Activated CD4-positive, alpha-beta T cell treated with anti-CD3 and anti-CD28 coated beads for 36 hours (primary cell): Measurements from ENCODE around the gene FCHSD2. TPM values are rescaled to one million over a fixed set of nuclear protein-coding genes. Genes with fewer than 3 reads are reported as not detected.

ENCODE experiments used
- ATAC-seq: fragments of 200-7000 bp; cut with Tn5 transposase; one replicate; pipeline ENCODE4 v1.10.0; 2021; ENCODE audit warnings: mild to moderate bottlenecking, moderate library complexity
- CTCF ChIA-PET: fragments of 350-600 bp; sonication (Branson Sonifier 250); formaldehyde crosslinking; loops from one replicate; lab custom pipeline; 2021; ENCODE audit warnings: antibody characterized with exemption; lab: Charles Lee
- POLR2A ChIA-PET: fragments of 350-600 bp; sonication (Branson Sonifier 250); formaldehyde crosslinking; loops from one replicate; lab custom pipeline; 2021; ENCODE audit warnings: antibody characterized with exemption, inconsistent platforms; lab: Charles Lee
- DNase-seq: peaks from one replicate; pipeline ENCODE4 v3.0.0-alpha.2; 2020
- H3K27ac Mint-ChIP-seq: one replicate; pipeline ENCODE4 v1.8.0; 2021; ENCODE audit warnings: mixed read lengths
- H3K27me3 Mint-ChIP-seq: one replicate; pipeline ENCODE4 v1.8.0; 2021; ENCODE audit warnings: mixed read lengths
- H3K36me3 Mint-ChIP-seq: one replicate; pipeline ENCODE4 v1.8.0; 2021; ENCODE audit warnings: low read depth, mixed read lengths
- H3K4me1 Mint-ChIP-seq: one replicate; pipeline ENCODE4 v1.8.0; 2021; ENCODE audit warnings: mixed read lengths
- H3K4me3 Mint-ChIP-seq: one replicate; pipeline ENCODE4 v1.8.0; 2021; ENCODE audit warnings: mild to moderate bottlenecking, moderate library complexity, mixed read lengths
- H3K9me3 Mint-ChIP-seq: one replicate; pipeline ENCODE4 v1.8.0; 2021; ENCODE audit warnings: low read depth, mixed read lengths
- intact Hi-C, 2 experiments: fragments of 100-400 bp; cut with DNase I in 1 of 2; cut with micrococcal nuclease in 1 of 2; formaldehyde crosslinking; loops; one replicate each; pipeline versions ENCODE4 v1.14.2 to v1.15.1; 2022 to 2024; cut with DNase I, micrococcal nuclease
- total RNA-seq, 2 experiments: library from RNA; stranded (reverse); gene quantifications; one replicate each; pipeline ENCODE4 v1.2.3, GENCODE V29; 2021

Gene FCHSD2
- total RNA-seq, 2 experiments from 2014 or later, result 24.1 to 24.7 TPM

DNA sequence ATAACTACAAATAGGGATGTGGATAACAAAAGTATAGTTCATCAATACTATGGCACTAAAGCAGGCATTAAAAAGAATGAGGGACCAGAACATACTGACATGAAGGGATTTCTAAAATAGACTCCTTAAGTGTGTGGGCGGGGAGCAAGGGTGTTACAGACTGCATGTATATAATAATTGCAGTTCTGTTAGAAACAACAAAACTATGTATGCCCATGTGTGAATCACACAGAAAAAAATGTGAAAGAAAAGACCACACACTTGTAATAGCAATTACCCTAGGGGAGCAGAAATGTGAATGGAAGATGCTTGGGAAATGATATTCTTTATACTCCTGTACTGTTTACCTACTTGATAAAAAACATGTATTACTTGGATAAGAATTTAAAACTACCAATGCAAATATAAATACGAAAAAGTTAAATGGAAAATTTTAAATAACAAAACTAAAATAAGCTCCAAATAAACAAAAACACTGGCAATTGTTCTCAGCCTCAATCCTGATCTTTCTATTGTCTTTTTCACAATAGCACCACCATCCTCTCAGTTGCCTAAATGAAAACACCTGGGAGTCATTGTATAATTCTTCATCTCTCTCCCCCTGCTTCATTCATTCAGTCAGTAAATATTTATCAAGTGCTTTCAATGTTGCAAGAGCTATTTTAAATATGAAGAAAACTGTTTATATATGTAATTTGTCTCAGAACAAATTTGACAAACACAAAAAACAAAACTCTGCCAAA lies 129.8 kb downstream of the FCHSD2 start:
- Mint-ChIP-seq H3K4me1 (no peaks in the 10 kb centered on the region), H3K27ac (no peak overlapping the region), H3K36me3 (peaks cover 34% of the 10 kb centered on the region), H3K27me3 (no peaks in the 10 kb centered on the region), H3K4me3 (no peak overlapping the region), H3K9me3 (peaks cover 18% of the 10 kb centered on the region)
- DNase-seq (no peak), ATAC-seq (no peak)
- intact Hi-C loops, result no loop called here
- CTCF ChIA-PET, result no interaction called here
- POLR2A ChIA-PET, result no interaction called here

DNA sequence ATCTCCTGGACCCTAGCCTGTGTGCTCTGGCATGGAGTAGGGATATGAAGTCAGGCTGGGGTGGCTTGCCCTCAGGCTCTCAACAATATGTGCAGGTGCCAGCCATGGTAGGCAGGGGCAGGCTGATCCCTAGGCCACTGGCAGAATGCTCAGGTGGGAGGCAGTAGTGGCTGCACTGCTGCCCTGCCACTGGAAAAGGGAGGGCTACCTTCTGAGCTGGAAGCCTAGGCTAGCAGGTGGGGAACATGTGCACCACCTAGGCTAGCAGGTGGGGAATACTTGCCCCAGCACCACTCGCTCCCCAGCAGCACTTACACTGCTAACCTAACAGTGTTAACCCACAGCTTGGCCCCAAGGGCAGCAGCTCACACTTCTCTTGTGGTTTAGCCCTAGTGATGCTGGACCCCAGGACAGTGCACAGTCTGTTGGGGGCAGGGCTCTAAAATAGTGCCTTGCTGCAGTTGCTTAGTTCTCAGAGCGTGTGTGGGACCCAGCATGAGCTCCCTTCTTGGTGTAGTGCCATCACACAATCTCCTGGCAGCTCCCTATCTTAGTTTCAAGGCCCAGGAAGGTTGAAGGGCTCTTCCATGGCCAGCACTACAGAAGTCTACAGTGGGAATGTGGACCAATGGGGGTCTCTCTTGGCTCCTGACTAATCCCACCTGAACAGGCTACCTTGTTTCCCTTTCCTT lies 130.8 kb downstream of the FCHSD2 start:
- no peaks in the 10 kb centered on the region for H3K27me3 Mint-ChIP-seq
- peaks cover 18% of the 10 kb centered on the region for H3K9me3 Mint-ChIP-seq
- intact Hi-C loops, result no loop called here
- no peak overlapping the region for H3K4me3 Mint-ChIP-seq
- H3K36me3 Mint-ChIP-seq, result peaks cover 34% of the 10 kb centered on the region
- ATAC-seq (no peak), DNase-seq (no peak)
- POLR2A ChIA-PET, result no interaction called here
- H3K4me1 Mint-ChIP-seq, result no peaks in the 10 kb centered on the region
- CTCF ChIA-PET, result no interaction called here
- no peak overlapping the region for H3K27ac Mint-ChIP-seq

DNA sequence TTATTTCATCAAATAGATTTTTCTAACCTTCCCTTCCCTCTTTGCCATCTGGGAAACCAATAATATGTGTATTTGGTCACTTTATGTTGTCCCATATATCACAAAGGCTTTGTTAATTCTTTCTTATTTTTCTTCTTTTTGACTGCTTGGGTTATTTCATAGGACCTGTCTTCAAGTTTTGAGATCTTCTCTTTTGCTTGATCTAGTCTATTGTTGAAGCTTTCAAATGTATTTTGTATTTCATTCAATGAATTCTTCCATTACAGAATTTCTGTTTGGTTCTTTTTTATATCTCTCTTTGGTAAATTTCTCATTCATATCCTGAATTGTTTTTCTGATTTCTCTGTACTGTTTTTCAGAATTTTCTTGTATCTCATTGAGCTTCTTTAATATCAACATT lies 132.1 kb downstream of the FCHSD2 start:
- Mint-ChIP-seq H3K9me3 (peaks cover 18% of the 10 kb centered on the region), H3K4me3 (no peak overlapping the region), H3K4me1 (peaks cover 1% of the 10 kb centered on the region), H3K27ac (no peak overlapping the region), H3K36me3 (peaks cover 34% of the 10 kb centered on the region), H3K27me3 (no peaks in the 10 kb centered on the region)
- DNase-seq (no peak), ATAC-seq (no peak)
- intact Hi-C loops, result no loop called here
- ChIA-PET POLR2A (no interaction called here), CTCF (interaction anchor here (1.0 kb wide), 1 partner anchor 168 kb away, joined by 3 read pairs; no protein-coding TSS in a partner anchor)

DNA sequence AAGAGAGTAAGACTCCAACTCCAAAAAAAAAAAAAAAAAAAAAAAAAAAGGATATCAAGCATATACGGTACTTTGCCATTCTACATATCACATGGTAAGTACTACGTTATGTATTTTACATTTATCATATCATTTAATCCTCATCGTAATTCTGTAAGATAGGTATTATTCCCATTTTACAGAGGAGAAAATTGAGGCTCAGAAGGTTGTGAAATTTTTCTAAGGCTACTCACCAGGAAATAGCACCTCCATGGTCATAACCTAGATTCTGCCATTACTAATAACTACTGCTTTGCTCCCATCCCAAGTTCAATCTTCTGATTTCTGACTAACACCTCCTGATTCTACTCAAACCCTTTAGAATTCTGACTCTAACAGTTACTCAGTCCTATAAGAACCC lies 138.0 kb downstream of the FCHSD2 start:
- Mint-ChIP-seq H3K36me3 (peaks cover 14% of the 10 kb centered on the region), H3K9me3 (peaks cover 3% of the 10 kb centered on the region), H3K27ac (no peak overlapping the region), H3K4me3 (no peak overlapping the region), H3K4me1 (peaks cover 8% of the 10 kb centered on the region), H3K27me3 (no peaks in the 10 kb centered on the region)
- ATAC-seq (no peak), DNase-seq (no peak)
- intact Hi-C loops, result no loop called here
- ChIA-PET CTCF (no interaction called here), POLR2A (no interaction called here)

DNA sequence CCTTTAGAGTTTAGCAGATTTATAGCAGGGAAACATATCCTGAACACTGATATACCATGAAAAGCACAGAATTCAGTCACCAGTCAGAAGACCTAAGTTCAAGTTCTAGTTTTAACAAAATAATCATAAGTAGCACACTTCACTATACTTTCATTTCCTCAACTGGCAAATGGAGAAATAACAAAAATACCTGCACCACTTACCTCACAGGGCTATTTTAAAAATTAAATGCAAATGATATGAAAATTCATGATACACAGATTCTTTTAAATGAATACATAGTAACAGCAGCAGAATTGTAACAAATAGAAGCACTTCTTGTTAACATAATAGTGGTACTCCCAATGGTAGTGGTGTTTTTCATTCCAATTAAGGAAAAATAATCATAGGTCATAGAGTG lies 139.0 kb downstream of the FCHSD2 start:
- Mint-ChIP-seq H3K4me1 (peaks cover 8% of the 10 kb centered on the region), H3K36me3 (peaks cover 10% of the 10 kb centered on the region), H3K9me3 (no peaks in the 10 kb centered on the region), H3K27ac (no peak overlapping the region), H3K4me3 (no peak overlapping the region), H3K27me3 (no peaks in the 10 kb centered on the region)
- intact Hi-C loops, result no loop called here
- ChIA-PET CTCF (no interaction called here), POLR2A (no interaction called here)
- DNase-seq, result no peak
- no peak for ATAC-seq

DNA sequence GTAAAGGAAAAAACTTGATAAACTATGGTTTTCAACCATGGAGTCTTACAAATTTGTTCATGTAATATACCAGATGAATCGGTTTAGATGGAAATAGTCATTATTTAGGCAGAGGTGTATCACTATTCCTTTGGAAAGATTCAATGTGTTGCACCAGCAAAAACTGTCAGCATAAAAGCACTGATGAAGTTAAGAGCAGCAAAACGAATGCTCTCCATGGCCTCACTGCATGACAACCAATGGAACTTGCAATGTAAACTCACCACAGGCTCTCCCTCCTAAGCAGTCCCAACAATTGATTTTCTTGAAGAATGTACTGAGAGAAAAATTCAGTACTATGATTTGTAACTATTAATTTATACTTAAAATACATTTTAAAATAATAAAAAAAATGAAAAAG lies 139.9 kb downstream of the FCHSD2 start:
- H3K9me3 Mint-ChIP-seq, result no peaks in the 10 kb centered on the region
- peaks cover 8% of the 10 kb centered on the region for H3K4me1 Mint-ChIP-seq
- ChIA-PET CTCF (no interaction called here), POLR2A (no interaction called here)
- no peak for ATAC-seq
- H3K27ac Mint-ChIP-seq, result no peak overlapping the region
- intact Hi-C loops, result no loop called here
- H3K4me3 Mint-ChIP-seq, result no peak overlapping the region
- DNase-seq, result no peak
- H3K27me3 Mint-ChIP-seq, result no peaks in the 10 kb centered on the region
- peaks cover 10% of the 10 kb centered on the region for H3K36me3 Mint-ChIP-seq

DNA sequence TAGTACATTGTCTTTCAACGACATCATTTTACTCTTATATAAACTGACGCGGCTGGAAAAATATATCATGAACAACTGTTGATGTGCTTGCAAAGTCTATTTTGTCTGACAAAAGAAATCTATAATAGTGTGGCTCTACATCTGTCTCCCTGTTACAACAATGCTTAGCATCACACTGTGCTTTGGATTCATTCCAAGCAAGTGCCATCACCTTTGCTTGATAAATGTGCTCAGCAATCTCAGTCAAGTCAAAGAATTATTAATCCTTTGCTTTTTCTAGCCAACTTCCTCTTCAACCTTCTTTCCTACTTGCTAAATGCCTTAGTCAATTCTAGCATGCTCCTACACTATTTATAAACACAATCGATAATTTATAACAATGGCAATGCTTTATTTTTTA lies 140.5 kb downstream of the FCHSD2 start:
- intact Hi-C loops, result no loop called here
- Mint-ChIP-seq H3K4me1 (peaks cover 8% of the 10 kb centered on the region), H3K9me3 (no peaks in the 10 kb centered on the region), H3K4me3 (no peak overlapping the region), H3K27ac (no peak overlapping the region), H3K27me3 (no peaks in the 10 kb centered on the region), H3K36me3 (peaks cover 10% of the 10 kb centered on the region)
- POLR2A ChIA-PET, result no interaction called here
- ATAC-seq (no peak), DNase-seq (no peak)
- CTCF ChIA-PET, result no interaction called here

DNA sequence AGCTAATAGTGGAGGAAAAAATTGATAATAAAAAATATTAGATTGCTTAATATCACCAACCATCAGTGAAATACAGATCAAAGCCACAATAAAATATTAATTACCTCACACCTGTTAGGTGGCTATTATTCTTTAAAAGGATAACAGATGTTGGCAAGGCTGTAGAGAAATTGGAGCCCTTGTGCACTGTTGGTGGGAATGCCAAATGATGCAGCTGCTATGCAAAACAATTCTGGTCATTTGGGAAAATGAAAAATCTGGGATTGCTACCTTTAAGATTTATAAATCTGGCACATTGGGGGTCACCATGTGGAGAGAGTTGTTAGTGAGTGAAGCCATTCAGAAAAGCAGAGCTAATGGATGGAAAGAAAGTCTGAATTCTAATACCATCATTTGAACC lies 143.4 kb downstream of the FCHSD2 start:
- Mint-ChIP-seq H3K36me3 (peaks cover 17% of the 10 kb centered on the region), H3K27me3 (no peaks in the 10 kb centered on the region), H3K4me1 (peaks cover 3% of the 10 kb centered on the region), H3K27ac (no peak overlapping the region), H3K4me3 (no peak overlapping the region), H3K9me3 (no peaks in the 10 kb centered on the region)
- ATAC-seq, result no peak
- DNase-seq, result no peak
- ChIA-PET CTCF (no interaction called here), POLR2A (no interaction called here)
- intact Hi-C loops, result no loop called here

DNA sequence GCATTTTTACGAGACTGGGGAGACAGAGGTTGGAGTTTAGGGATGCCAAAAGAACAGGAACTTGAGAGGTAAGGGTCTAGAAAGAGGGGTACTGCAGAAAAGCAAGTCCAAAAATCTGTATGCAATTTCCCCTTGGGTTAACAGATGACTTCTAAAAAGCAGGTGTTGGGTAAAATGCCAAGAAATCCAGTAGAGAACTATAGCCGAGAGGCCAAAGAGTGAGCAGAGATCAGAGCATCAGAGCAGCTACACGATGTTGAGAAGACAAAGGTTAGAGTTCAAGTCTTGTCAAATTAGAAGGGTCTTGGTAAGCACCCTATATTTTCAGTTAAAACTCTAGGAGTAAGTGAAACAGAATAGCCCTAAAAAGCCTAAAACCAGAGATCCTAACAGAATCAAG lies 145.2 kb downstream of the FCHSD2 start:
- DNase-seq (no peak), ATAC-seq (no peak)
- no peaks in the 10 kb centered on the region for H3K4me1 Mint-ChIP-seq
- peaks cover 2% of the 10 kb centered on the region for H3K9me3 Mint-ChIP-seq
- H3K4me3 Mint-ChIP-seq, result no peak overlapping the region
- H3K27me3 Mint-ChIP-seq, result no peaks in the 10 kb centered on the region
- intact Hi-C loops, result no loop called here
- ChIA-PET POLR2A (no interaction called here), CTCF (no interaction called here)
- H3K36me3 Mint-ChIP-seq, result peaks cover 13% of the 10 kb centered on the region
- no peak overlapping the region for H3K27ac Mint-ChIP-seq

DNA sequence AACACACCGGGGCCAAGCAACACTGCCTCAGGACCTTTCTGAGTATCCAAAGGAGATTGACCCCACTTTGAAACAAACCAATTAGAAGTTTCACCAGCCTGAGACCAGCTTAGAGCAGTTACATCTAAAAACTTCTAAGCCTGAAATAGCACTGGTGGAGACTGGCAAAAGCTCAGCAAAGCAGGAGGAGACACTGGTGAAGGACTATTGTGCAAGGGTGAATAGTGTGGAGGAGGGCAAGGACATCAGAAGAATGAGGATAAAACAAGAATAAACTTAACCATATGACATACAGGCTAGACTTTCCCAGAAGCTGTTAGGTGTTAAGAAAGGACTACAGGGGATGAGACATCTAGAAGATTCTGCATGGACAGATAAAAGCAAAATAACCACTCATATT lies 152.4 kb downstream of the FCHSD2 start:
- no peak overlapping the region for H3K4me3 Mint-ChIP-seq
- no peak overlapping the region for H3K27ac Mint-ChIP-seq
- H3K4me1 Mint-ChIP-seq, result peaks cover 5% of the 10 kb centered on the region
- ChIA-PET POLR2A (no interaction called here), CTCF (no interaction called here)
- intact Hi-C loops, result no loop called here
- DNase-seq (no peak), ATAC-seq (no peak)
- H3K27me3 Mint-ChIP-seq, result no peaks in the 10 kb centered on the region
- H3K9me3 Mint-ChIP-seq, result peaks cover 2% of the 10 kb centered on the region
- peaks cover 7% of the 10 kb centered on the region for H3K36me3 Mint-ChIP-seq

DNA sequence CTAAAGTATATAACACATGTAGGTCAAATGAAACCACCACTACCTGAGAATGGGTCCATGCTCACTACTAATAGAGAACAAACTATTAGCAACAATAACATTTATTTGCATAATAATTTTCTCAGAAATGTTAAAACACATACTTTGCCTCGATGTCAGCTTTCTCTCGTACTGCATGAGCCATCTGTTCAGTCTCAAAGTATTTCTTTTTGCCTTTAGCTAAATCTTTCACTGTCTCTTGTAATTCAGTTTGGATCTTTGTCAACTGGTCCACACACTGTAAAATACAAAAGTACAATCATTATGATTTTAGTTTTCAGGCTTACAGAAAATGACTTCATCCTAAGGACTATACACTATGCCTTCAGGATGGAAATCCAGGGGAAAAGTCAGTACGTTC lies 153.3 kb downstream of the FCHSD2 start:
- CTCF ChIA-PET, result no interaction called here
- no peak for DNase-seq
- Mint-ChIP-seq H3K4me3 (no peak overlapping the region), H3K36me3 (peaks cover 3% of the 10 kb centered on the region), H3K4me1 (peaks cover 8% of the 10 kb centered on the region), H3K9me3 (peaks cover 2% of the 10 kb centered on the region), H3K27ac (no peak overlapping the region), H3K27me3 (no peaks in the 10 kb centered on the region)
- POLR2A ChIA-PET, result no interaction called here
- no peak for ATAC-seq
- intact Hi-C loops, result no loop called here

DNA sequence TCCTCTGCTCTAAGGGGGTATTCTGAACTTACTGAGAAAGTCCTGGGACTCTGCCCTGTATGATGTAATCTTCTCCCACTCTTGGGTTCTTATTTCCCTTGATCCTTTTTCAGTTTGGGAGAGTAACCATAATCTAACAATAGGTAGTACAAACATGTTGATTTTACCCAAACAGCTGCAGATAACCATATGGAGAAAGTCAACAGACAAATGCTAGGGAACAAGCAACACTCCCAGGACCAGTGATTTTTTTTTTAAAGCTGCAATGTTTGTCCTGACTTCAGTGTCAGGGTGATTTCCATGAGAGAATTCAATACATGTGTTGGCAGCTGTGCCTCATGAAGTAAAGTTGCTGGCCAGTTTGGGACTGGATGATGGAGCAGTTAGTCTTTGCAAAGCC lies 156.5 kb downstream of the FCHSD2 start:
- intact Hi-C loops, result no loop called here
- Mint-ChIP-seq H3K4me3 (no peak overlapping the region), H3K27ac (no peak overlapping the region), H3K4me1 (peaks cover 17% of the 10 kb centered on the region), H3K36me3 (peaks cover 12% of the 10 kb centered on the region), H3K27me3 (no peaks in the 10 kb centered on the region), H3K9me3 (no peaks in the 10 kb centered on the region)
- ATAC-seq (no peak), DNase-seq (no peak)
- CTCF ChIA-PET, result no interaction called here
- POLR2A ChIA-PET, result no interaction called here
